ENCODE data around the gene PDCD11. TPM values are rescaled to one million over a fixed set of nuclear protein-coding genes. Genes with fewer than 3 reads are reported as not detected.

The PDCD11 gene
- total RNA-seq, 2 experiments from 2014 or later: 13.3 to 16.4 TPM

DNA sequence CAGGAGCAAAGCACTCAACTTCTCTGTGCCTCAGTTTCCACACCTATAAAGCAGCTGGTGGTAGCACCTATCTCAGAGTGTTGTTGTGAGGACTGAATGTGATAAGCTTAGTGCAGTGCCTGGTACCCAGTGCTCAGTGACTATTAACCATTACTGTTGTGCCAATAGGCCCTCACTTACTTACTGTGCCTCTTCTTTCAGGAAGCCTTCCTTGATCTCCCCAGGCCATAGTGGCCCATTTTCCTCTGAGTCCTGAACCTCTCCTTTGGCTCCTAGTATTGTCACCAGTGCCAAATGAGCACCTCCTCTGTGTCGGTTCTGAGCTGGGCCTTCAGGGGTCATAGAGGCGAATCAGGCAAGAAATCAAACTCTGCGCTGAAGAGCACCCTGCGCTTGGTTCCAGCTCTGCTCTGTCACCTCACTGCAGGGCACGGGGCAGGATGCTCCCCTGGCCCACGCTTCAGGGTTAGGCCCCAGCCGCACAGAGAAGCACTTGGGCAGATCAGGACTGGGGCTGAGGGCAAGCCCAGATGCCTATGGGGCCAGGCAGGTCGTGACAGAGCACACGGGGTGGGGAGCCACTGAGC is 59.7 kb downstream of the PDCD11 start:
- Histone ChIP-seq H3K9me3 (ENCODE audit: control insufficient read depth in 1 of 2, insufficient read depth in 1 of 2, low read length in 2 of 2) (peaks cover 0 to 3% of the 10 kb centered on the region in 2 experiments), H3K36me3 (ENCODE audit: insufficient read depth, low read length) (no peaks in the 10 kb centered on the region), H3K27me3 (ENCODE audit: control insufficient read depth in 1 of 2, insufficient read depth in 2 of 2, low read length in 2 of 2) (no peaks in the 10 kb centered on the region), H3K4me1 (ENCODE audit: insufficient read depth, low read length) (peaks cover 41% of the 10 kb centered on the region), H3K27ac (ENCODE audit: low read depth in 1 of 2, low read length in 2 of 2) (no peak overlapping the region), H3K4me3 (ENCODE audit: low read length) (no peak overlapping the region)
- Mint-ChIP-seq H3K27me3 (no peaks in the 10 kb centered on the region), H3K4me3 (no peak overlapping the region), H3K36me3 (ENCODE audit: low read depth) (peaks cover 4% of the 10 kb centered on the region), H3K4me1 (ENCODE audit: low read depth) (peaks cover 9% of the 10 kb centered on the region), H3K27ac (no peak overlapping the region), H3K9me3 (no peaks in the 10 kb centered on the region)
- DNase-seq: no peak
- ChIA-PET CTCF (no interaction called here), POLR2A (no interaction called here)
- intact Hi-C loops (cut with DNase I, micrococcal nuclease): loop anchor here in 1 of 2 experiments (2.0 kb wide), 1 partner anchor 23 kb away; the partner anchor contains the start of gene CALHM3
- TF ChIP-seq, protein P1, sequence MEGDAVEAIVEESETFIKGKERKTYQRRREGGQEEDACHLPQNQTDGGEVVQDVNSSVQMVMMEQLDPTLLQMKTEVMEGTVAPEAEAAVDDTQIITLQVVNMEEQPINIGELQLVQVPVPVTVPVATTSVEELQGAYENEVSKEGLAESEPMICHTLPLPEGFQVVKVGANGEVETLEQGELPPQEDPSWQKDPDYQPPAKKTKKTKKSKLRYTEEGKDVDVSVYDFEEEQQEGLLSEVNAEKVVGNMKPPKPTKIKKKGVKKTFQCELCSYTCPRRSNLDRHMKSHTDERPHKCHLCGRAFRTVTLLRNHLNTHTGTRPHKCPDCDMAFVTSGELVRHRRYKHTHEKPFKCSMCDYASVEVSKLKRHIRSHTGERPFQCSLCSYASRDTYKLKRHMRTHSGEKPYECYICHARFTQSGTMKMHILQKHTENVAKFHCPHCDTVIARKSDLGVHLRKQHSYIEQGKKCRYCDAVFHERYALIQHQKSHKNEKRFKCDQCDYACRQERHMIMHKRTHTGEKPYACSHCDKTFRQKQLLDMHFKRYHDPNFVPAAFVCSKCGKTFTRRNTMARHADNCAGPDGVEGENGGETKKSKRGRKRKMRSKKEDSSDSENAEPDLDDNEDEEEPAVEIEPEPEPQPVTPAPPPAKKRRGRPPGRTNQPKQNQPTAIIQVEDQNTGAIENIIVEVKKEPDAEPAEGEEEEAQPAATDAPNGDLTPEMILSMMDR (IDR thresholded peaks at IDR 0.05): no peak
- no peak for ATAC-seq (ENCODE audit: poor library complexity)

DNA sequence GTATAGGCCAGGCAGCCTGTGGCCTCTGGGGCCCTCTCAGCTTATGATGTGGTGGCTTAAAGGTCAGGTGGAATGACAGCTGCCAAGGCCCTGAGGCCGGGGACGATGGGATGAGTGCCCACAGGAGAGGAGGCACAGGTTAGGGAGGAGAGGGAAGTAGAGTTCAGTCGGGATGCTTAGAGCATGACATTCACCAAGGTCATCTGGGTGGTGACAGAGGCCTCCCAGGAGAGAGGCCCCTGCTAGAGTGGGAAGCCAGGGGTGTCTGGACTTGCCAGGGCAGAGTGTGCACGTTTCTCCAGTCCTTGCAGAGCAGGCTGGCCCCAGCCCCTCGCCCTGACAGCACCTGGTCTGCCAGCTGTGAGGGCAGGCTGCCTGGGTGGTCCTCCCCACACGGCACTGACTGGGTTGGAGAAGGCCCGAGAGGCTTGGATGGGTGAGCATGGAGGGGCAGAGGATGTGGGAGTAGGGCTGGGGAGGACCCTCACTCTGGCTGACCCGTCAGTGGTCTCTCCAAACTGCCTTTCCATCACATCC is 60.8 kb downstream of the PDCD11 start:
- H3K27me3 ChIP-seq (ENCODE audit: control insufficient read depth in 1 of 2, insufficient read depth in 2 of 2, low read length in 2 of 2): no peaks in the 10 kb centered on the region
- H3K27me3 Mint-ChIP-seq: no peaks in the 10 kb centered on the region
- peaks cover 7% of the 10 kb centered on the region for H3K4me1 Mint-ChIP-seq (ENCODE audit: low read depth)

DNA sequence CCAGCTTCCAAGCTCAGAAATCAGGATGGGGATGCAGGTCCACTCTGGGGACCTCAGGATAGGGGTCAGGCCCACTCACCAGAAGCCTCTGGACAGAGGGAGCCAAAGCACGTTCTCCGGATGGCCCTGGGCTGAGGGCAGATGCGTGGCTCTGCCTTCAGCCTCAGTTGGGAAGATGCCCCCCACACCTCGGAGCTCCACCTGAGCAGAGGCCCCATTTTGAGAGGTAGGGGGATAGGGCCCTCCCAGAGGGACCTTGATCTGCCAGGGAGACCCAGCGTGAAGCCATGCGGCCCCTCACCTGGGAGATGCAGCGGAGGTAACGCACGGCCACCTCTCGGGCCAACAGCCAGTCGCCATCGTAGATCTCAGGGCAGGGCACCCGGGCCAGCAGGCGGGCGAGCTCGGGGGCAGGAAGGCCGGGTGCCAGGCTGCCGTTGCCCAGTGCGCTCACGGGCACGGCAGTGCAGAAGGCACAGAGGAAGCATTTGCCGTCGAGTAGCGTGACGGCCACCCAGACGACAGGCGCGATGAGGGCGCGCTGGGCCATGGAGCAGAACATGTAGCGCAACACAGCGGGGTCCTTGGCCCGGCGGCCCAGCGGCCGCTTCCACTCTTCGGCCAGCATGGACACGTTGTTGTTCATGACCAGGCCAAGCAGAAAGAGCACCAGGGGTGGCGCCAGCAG is 61.6 kb downstream of the PDCD11 start:
- no peak overlapping the region for H3K4me3 ChIP-seq (ENCODE audit: low read length)
- TF ChIP-seq, protein P1 (IDR thresholded peaks at IDR 0.05): no peak
- no peak overlapping the region for H3K4me3 Mint-ChIP-seq
- DNase-seq (no peak), ATAC-seq (ENCODE audit: poor library complexity) (no peak)
- H3K4me1 ChIP-seq (ENCODE audit: insufficient read depth, low read length): peaks cover 27% of the 10 kb centered on the region
- no peak overlapping the region for H3K27ac ChIP-seq (ENCODE audit: low read depth in 1 of 2, low read length in 2 of 2)
- intact Hi-C loops (cut with DNase I, micrococcal nuclease): loop anchor here in 1 of 2 experiments (2.0 kb wide), 1 partner anchor 21 kb away; the partner anchor contains the start of gene CALHM3
- peaks cover 0 to 3% of the 10 kb centered on the region in 2 experiments for H3K9me3 ChIP-seq (ENCODE audit: control insufficient read depth in 1 of 2, insufficient read depth in 1 of 2, low read length in 2 of 2)
- peaks cover 7% of the 10 kb centered on the region for H3K4me1 Mint-ChIP-seq (ENCODE audit: low read depth)
- no peaks in the 10 kb centered on the region for H3K27me3 ChIP-seq (ENCODE audit: control insufficient read depth in 1 of 2, insufficient read depth in 2 of 2, low read length in 2 of 2)
- H3K36me3 Mint-ChIP-seq (ENCODE audit: low read depth): no peaks in the 10 kb centered on the region
- CTCF ChIA-PET: no interaction called here
- H3K36me3 ChIP-seq (ENCODE audit: insufficient read depth, low read length): no peaks in the 10 kb centered on the region
- no peak overlapping the region for H3K27ac Mint-ChIP-seq
- no peaks in the 10 kb centered on the region for H3K9me3 Mint-ChIP-seq
- POLR2A ChIA-PET: no interaction called here
- no peaks in the 10 kb centered on the region for H3K27me3 Mint-ChIP-seq

More for the DNA sequence above, 60.8 kb downstream of the PDCD11 start:
- H3K9me3 ChIP-seq (ENCODE audit: control insufficient read depth in 1 of 2, insufficient read depth in 1 of 2, low read length in 2 of 2): peaks cover 0 to 3% of the 10 kb centered on the region in 2 experiments
- no peak overlapping the region for H3K4me3 Mint-ChIP-seq
- TF ChIP-seq, protein P1 (IDR thresholded peaks at IDR 0.05): no peak
- no peak overlapping the region for H3K27ac Mint-ChIP-seq
- H3K36me3 ChIP-seq (ENCODE audit: insufficient read depth, low read length): no peaks in the 10 kb centered on the region
- no peaks in the 10 kb centered on the region for H3K36me3 Mint-ChIP-seq (ENCODE audit: low read depth)
- ChIA-PET POLR2A (interaction anchor here (0.7 kb wide), 1 partner anchor 20 kb away, joined by 3 read pairs; no protein-coding TSS in a partner anchor), CTCF (no interaction called here)
- no peak for DNase-seq
- no peak overlapping the region for H3K4me3 ChIP-seq (ENCODE audit: low read length)
- intact Hi-C loops (cut with DNase I, micrococcal nuclease): loop anchor here in 1 of 2 experiments (2.0 kb wide), 1 partner anchor 22 kb away; the partner anchor contains the start of gene CALHM3
- H3K27ac ChIP-seq (ENCODE audit: low read depth in 1 of 2, low read length in 2 of 2): no peak overlapping the region
- ATAC-seq (ENCODE audit: poor library complexity): no peak
- no peaks in the 10 kb centered on the region for H3K9me3 Mint-ChIP-seq
- peaks cover 35% of the 10 kb centered on the region for H3K4me1 ChIP-seq (ENCODE audit: insufficient read depth, low read length)
